GM21576 (cell line): Measurements from ENCODE around the gene GBGT1.

Experiments
- ATAC-seq: cut with Tn5 transposase; IDR thresholded peaks from one replicate; pipeline ENCODE4 v1.9.1; 2021; ENCODE audit warnings: mild to moderate bottlenecking, moderate library complexity; ENCODE audit not compliant: unreplicated experiment

Gene GBGT1

DNA sequence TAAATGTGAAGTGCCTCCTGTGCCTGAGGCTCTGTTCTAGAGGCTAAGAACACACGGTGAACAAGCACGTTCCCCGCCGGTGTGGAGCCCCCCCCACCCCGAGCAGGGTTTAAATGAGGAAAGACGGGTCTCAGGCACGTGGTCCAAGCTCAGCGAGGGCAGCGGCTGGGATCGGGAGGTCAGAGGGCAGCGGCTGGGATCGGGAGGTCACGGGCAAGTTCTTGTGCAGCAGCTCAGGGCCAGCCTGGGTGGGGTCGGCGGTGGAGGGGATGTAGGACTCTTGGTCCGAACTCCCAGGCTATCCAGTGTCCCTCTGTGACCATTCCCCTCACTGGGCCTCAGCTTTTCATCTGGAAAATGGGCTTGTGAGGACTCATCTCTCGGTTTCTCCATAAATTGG, 2.7 kb upstream of the GBGT1 start:
- no peak for ATAC-seq

DNA sequence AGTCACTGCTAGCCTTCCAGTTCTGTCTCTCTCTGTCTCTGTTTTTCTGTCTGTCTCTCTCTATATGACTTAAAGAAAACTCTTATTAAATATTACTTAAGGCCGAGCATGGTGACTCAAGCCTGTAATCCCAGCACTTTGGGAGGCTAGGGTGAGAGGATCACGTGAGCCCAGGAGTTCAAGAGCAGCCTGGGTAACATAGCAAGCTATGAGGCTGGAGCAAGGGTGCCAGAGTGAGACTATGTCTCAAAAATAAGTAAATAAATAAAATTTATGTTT, 1.7 kb upstream of the GBGT1 start:
- ATAC-seq = no peak

DNA sequence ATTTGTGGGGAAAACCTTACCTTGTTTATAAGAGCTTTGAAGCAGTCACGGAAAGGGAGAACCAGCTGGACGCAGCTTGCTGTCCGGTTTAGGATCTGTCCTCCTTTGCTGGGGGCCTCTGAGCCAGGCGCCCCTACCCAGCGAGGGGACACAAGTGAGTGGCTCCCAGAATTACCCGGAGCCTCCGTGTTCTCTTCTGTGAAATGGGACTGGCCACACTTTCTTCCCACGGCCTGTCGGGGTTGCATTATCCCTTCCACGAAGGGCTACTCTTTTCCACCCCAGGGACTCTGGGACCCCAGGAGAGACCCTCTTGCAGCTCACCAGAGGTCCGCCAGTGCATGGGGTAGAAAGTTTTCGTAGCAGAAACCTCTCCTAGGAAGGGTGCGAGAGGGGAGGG, 477 bp upstream of the GBGT1 start:
- ATAC-seq = no peak

DNA sequence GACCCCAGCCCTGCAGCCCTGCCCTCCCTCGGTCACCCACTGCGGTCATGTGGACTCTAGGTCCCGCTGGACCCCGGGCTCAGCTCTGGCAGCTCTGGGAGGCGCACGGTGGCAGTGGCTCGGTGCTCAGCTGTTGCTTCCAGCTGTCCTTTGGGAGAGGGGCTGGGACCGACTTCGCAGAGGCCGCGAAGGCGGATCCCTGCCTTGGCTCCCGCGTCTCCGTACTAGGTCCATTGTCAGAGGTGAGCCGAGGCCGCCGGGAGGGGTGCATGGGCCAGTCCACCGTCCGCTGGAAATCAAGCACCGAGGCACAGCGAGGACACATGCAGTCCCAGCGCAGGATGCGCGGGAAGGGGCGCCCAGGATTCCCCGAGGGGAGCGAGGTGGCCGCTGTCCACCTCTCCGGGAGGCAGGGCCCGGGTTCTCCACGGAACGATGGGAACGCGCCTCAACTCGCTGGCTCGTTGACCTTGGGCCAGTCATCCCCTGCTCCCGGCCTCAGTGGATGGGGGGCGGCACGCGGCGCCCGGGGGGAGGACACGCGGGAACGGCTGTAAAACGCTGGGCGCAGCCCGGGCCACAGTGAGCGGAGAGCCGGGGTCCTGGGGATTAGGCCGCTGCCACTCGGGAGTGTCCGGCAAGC, 732 bp downstream of the GBGT1 start:
- ATAC-seq = no peak

DNA sequence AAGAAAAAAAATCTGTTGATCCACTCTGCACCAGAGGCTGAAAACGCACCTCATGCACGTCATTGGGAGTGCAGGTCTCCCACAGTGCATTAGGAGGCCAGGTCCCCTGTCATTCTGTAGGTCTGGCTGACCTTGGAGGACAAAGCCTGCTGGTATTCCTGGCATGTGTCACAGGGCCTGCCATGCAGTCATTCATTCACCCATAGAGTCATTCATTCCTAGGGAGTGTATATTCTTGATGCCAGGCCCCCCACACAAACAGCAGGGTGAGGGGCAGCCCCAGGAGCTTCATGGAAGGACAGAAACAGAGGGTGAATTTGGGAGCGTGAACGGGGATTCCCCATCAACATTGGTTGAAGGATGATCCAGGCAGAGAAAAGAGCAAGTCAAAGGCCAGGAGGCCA, 2.2 kb downstream of the GBGT1 start:
- ATAC-seq = no peak

DNA sequence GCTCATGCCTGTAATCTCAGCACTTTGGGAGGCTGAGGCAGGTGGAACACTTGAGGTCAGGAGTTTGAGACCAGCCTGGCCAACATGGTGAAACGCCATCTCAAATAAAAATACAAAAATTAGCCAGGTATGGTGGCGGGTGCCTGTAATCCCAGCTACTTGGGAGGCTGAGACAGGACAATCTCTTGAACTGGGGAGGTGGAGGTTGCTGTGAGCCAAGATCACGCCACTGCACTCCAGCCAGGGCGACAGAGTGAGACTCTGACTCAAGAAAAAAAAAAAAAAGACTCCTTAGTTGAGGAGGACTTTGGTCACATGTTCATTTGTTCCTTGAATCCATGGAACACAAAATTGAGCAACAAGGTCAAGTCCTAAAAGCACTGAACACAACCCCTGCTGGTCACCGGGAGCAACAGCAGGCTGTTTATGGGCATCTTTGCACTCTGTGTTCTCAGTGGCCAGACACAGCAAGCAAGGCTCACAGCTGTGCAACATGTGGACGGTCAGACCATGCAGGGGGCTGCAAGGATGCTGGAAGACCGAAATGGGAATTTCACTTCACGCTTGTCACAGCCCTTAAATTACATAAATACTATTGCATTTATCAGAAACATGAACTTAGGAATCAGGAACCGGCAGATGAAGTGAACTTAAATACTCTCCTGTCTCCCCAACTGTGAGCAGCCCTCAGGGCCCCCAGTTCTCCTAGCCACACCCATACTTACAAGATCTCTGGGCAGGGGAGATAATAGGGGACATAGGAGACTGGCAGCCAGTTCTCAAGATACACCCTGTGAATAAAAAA, 2.8 kb downstream of the GBGT1 start:
- no peak for ATAC-seq

DNA sequence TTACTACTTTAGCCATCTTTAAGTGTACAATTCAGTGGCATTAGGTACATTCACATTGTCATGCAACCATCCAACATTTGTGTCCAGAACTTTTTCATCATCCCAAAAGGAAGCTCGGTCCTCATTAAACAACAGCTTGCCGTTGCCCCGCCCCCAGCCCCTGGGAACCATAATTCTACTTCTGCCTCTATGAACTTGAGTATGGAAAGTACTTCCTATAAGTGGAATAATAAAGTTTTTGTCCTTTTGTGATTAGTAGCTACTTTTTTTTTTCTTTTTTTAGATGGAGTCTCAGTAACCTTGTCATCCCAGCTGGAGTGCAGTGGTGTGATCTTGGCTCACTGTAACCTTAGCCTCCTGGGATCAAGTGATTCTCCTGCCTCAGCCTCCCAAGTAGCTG, 5.0 kb downstream of the GBGT1 start:
- no peak for ATAC-seq

DNA sequence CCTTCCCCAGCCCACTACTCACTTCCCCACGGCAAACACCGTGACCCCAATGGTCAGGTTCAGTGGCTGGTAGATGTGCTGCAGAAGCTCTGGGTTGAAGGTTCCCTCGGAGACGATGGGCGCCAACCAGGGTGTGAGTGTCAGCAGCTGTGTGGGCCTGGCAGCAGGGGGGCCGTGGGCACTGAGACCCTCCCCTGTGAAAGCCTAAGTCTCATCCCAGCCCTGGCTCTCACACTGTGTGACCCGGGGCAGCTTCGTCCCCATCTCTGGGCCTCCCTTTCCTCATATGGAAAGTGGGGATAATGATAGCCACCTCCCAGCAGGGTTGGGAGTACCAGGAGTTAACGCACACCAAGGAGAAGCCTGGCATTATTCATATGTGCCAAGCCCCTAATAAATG, 8.6 kb downstream of the GBGT1 start:
- no peak for ATAC-seq

DNA sequence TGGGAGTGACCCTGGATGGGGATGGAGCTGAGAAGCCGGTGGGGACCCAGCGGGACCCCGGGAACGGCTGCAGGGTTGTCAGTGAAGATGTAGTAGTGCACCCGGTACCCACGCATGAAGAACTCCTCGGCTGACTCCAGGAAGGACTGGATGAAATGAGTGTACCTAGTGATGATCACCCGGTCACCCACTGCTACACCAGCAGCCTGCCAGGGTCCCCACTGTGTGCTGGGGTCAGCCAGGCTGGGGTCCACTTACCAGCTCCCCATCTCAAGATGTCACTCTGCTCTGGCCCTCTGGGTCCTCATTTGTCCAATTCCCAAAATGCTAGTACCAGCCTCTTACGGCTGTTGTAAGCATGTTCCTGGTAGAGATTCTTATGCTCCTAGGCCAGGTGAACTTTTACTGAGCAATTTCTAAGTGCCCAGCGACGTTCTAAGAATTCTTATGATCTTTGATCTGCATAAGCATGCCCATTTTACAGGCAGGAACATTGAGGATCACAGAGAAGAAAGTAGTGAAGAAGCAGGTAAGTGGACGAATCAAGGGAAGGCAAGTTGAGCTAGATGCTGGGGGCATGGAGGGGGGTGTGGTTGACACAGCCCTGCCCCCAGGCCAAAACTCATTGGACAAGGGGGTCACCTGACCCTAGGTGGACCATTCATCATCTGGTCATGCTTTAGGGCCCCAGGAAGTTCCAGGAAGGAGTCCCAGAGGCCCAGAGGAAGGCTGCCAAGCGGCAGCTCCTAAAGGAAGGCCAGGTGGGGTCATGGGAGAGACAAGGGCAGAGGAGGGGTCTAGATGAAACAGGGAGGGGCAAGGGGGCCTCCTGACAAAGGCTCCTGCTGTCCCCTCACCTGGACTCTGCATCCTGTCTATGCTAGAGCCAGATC, 9.4 kb downstream of the GBGT1 start:
- ATAC-seq = no peak

DNA sequence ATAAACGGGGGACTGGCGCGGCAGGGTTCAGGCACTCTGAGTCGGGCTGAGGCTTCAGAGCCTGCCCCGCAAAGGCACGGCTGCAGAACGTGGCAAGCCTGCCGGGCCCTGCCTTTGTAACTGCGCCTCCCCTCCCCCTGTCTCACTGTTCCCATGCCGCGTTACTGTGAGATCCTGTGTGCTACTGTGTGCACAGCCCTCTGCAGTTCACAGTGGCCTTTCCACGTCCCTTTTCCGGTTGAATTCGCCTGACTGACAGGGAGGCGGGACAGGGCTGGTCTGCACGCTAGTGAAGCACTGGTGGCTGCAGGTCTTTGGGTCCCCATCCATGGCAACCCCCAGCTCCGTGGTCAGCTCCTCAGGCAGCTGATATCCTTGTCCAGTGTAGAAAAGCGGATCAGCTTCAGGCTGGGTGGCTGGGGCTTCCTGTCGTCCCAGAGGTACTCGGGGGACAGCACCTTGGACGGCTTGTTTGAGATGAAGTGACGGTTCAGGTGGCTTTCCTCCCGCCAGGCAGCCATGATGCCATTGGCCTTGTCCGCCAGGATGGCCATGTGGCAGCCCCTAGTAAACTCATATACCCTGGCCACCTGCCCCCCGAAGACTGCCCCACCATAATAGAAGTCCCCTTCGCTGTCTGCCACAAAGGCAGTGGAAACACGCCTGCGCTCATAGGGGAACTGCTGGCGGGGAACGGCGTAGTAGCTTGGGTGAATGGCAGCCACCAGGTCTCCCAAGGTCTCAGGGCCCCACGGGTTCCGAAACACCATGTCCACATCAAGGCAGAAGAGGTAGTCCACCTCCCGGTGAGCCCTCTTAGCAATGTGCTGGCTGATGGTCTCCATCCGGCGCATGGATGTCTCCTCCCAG, 10.3 kb downstream of the GBGT1 start:
- ATAC-seq = no peak

DNA sequence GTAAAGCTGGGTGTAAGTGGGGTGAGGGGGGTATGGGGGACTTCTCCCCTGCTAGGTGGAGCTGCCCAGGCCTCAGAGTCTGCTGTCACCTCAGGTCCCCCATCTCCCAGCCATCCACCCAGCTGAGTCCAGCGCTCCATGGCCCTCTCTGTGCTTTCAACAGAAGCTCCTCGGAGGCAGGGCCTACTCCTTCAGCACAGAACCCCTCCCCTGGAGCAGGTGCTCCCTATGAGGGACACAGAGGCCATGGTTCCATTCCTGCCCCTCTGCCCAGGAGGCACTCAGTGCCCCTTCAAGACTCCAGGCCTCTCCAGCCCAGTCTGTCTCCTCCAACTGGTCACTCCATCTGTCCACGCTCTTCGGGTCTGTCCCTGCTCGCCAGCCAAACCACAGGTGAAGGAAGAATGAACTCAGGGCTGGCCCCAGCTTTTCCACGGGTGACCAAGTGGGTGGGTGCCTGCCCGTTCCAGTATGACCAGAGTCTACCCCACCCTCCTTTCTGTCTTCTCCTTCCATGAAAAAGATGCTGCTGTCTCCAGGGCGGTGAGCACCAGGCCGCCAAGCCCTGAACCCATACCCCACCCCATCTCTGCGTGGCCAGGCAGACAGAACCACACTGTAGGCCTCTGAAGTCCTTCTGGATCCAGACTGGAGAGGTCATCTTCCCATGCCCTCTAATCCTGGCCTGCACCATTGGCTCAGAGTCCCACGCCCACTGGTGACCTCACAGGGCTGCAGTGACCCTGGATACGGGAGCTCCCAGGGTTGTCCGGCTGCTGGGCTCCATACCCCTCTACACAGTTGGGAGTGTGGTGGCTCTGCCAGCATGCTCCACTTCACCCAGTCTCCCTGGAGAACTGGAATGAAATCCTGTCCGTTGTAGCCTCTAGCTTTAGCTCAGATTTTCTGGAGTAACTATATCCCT, 11.9 kb downstream of the GBGT1 start:
- ATAC-seq = no peak

DNA sequence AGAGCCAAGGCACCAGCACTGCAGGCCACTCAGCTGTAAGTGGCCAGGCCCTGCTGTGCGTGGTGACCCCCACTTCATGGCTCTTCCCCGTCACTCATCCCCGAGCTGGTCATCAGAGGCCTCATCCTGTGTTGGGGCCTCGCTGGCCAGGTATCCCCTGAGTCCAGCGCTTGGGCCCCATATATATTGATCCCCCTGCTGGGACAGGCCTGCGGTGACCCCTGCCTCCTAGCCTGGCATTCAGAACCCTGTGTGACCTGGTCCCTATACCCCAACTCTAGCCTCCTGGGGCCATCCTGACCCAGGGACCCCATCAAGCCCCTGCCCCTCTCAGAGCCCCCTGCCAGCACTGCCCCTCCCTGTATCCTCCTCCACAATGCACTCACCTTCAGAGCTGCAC, 12.7 kb downstream of the GBGT1 start:
- ATAC-seq = no peak

DNA sequence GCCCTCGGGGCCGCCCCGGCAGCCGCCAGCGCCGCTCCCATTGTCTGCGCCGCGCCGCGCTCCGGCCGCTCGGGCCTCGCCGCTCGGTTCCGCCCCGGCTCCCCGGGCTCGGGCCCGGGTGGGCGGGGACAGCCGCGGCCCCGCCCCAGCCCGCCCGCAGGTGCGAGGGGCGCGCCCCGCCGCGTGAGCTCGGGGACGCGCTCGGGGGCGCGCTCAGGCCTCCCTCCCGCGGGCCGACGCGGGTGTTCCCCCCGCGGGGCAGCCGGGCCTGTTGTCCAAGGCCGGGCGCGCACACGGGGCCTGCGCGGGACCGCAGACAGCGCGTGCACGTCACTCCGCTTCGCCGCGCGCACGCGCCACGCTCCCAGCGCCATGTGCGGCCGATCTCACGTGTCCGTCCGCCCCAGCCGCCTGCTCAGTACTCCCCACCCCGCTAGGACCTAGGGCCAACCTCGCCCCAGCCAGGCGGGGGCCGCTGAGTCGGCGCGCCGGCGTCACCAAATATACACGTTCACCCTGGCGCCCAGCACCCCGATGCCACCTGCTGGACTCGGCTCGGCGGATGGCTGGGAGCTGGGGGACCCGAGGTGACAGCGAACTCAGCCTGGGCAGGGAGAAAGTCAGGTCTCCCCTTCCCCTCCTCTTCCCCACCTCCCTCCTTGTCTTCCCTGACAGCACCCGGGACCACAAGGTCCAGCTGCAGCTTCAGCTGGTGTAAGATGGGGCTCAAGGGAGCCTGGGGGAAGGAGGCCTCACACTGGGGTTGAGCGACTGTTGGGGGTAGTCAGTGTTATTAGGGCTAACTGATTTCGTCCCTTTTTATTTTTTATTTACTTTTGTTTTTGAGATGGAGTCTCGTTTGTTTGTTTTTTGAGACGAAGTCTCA, 14.3 kb downstream of the GBGT1 start:
- peak; percentile 67 for ATAC-seq

DNA sequence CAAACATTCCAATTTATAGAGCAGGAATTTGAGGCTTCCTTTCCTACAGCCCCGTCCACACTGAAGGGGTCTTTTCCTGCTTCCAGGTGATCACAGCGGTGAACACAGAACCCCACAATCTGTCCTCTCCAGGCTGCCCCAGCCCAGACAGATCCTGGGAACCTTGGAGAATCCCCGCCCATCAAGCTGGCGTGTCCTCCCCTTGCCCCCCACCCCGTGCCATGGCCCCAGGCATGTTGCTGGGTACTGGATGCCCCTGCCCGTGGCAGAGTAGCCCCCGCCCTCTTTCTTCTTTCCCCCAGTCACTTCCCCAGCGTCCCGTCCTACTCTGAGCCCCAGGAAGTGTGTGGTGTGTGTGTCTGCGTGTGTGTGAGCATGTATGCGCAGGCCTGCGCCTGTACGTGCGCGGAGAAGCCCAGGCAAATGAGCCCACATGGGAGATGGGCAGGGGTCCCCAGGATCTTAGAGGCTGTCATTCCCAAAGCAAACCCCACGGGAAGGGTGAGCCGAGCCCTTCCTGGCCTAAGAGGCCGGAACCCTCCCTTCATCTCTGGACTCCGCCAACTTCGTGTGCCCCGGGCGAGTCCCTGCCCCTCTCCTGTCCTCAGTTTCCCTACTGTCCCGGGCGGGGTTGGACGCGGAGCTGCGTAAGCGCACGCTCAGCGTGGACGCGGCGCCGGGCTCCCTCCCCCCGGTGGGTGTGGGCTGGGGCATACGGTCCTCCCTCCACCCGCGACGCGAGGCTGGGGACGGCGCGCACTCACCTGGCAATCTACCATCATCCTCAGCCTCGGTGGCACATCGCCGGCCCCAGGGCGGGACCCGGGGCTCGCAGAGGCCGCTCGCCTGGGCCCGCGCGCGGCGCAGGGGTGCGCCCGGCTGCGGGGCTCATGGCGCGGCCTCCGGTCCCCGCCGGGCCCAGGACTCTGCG, 15.2 kb downstream of the GBGT1 start:
- peak; percentile 7 for ATAC-seq

DNA sequence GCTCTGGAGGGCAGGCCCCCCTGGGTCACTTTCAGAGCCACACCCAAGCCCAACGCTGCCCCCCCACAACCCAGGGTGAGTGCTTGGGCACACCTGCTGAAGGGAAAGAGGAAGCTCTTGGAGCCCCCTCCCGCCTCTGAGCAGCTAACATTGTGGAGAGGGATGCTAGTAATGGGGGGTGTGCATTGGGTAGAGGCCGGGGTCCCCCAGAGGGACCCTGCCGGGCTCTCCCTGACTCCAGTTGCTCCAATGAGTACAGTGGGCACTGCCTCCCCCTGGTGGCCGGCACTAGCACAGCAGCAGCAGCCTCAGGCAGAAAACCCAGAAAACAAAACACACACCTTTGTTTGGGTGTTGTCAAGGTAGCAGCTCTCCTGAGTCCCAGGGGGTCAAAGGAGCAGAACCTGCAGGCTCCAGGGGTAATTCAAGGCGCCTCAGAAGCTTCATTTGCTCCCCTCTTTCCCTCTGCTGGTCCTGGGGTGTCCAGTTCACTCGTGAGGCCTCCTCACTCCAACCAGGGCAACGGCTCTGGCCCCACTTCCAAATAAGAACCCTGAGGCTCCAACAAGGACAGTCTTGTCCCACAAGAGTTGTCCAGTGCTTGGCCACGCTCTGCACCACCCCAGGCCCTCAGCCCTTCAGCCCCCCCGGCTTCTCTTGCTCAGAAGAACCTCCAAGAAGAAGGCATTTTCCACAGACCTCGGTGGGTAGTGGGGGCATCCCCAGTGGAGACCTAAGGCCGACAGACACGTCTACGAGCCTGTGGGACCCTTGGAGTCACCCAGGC, 16.1 kb downstream of the GBGT1 start:
- ATAC-seq = no peak

DNA sequence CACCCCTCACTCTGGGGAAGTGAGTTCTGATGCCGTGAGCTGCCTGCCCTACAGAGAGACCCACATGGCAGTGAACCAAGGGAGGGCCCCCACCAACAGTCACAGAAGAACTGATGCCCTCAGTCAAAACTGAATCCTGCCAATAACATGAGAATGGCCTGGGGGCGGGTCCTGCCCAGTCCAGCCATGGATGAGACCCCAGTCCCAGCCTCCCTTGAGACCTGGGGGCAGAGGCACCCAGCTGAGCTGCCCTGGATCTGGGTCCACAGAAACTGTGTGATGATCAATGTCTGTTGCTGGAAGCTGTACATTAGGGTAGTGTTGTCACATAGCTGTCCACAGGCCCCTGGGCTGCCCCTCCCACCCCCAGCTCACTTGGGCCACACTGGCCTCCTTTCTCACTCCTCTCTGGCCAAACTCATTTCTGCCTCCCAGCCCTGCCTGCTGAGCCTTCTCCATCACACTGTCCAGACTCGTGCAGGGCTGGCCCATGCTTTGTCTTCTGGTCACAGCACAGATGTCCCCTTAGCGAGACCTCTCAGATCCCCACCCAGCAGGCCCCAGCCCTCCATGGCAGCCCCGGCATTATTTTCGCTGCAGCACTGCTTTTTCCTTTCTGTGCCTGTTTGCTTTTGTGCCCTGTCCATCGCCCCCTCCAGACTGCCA, 16.8 kb downstream of the GBGT1 start:
- ATAC-seq = no peak
